MCF 10A (cell line): ENCODE results near the gene KMT2C. TPM values are rescaled to one million over a fixed set of nuclear protein-coding genes. Genes with fewer than 3 reads are reported as not detected.

Experiments used
- BruUV-seq: library from RNA; stranded (reverse); fragments of 400-500 nt; replicated peaks from 2 replicates; lab custom pipeline; 2021; lab: Mats Ljungman, UMichigan
- CTCF ChIA-PET: fragments of 300-600 bp; sonication (Branson Sonifier 250); formaldehyde crosslinking; extraction: SDS; loops from one replicate; lab custom pipeline; 2021; ENCODE audit warnings: antibody characterized with exemption, inconsistent platforms; lab: Yijun Ruan, JAX
- POLR2A ChIA-PET: fragments of 300-600, 350-650 bp; sonication (Branson Sonifier 250); formaldehyde crosslinking; extraction: SDS; loops from one replicate; lab custom pipeline; 2020; ENCODE audit warnings: antibody characterized with exemption, inconsistent platforms; lab: Yijun Ruan, JAX
- DNase-seq: peaks from one replicate; pipeline ENCODE4 v3.0.0-alpha.2; 2018; ENCODE audit not compliant: unreplicated experiment
- H3K27ac Mint-ChIP-seq: one replicate; pipeline ENCODE4 v1.8.0; 2022; ENCODE audit warnings: mild to moderate bottlenecking, low read depth, mixed read lengths; ENCODE audit not compliant: unreplicated experiment
- H3K27me3 Mint-ChIP-seq: one replicate; pipeline ENCODE4 v1.8.0; 2022; ENCODE audit warnings: mixed read lengths; ENCODE audit not compliant: insufficient read depth, unreplicated experiment
- H3K36me3 Mint-ChIP-seq: one replicate; pipeline ENCODE4 v1.8.0; 2022; ENCODE audit warnings: mild to moderate bottlenecking, moderate library complexity, mixed read lengths; ENCODE audit not compliant: insufficient read depth, unreplicated experiment
- H3K4me1 Mint-ChIP-seq: one replicate; pipeline ENCODE4 v1.8.0; 2022; ENCODE audit warnings: mixed read lengths; ENCODE audit not compliant: insufficient read depth, unreplicated experiment
- H3K4me3 Mint-ChIP-seq: one replicate; pipeline ENCODE4 v1.8.0; 2022; ENCODE audit warnings: mild to moderate bottlenecking, moderate library complexity, mixed read lengths; ENCODE audit not compliant: unreplicated experiment
- H3K9me3 Mint-ChIP-seq: one replicate; pipeline ENCODE4 v1.8.0; 2022; ENCODE audit warnings: mixed read lengths; ENCODE audit not compliant: unreplicated experiment
- intact Hi-C: fragments of 100-400 bp; cut with micrococcal nuclease; formaldehyde crosslinking; loops from 2 replicates; pipeline ENCODE4 v1.14.1; 2022
- total RNA-seq: library from RNA; stranded (reverse); gene quantifications from 2 replicates; pipeline ENCODE4 v1.2.3, GENCODE V29; 2022
- TF ChIP-seq, protein P1 (sequence below): fragments of 200-600 bp; IDR thresholded peaks from one replicate; pipeline ENCODE4 v1.8.0; 2022; ENCODE audit warnings: antibody characterized with exemption, mild to moderate bottlenecking; ENCODE audit not compliant: unreplicated experiment

The KMT2C gene
- total RNA-seq, 1 experiment from 2014 or later: 54.6 TPM

DNA sequence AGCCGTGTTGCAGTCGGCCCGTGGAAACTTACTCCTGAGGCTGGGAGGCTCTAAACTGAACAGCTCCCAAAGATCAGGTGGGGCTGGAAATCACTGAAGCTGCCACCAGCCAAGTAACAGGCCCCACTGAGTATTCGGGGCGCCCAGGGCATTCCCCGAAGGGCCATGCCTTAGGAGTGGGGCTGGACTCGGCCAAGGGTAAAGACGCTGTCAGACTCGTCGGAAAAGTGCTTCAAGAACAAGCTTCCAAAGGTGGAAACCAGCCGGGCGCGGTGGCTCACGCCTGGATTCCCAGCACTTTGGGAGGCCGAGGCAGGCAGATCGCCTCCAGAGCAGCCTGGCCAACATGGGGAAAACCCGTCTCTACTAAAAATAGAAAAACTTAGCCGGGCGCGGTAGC lies 307.6 kb downstream of the KMT2C start:
- Mint-ChIP-seq H3K27ac (no peak overlapping the region), H3K9me3 (peaks cover 11% of the 10 kb centered on the region), H3K27me3 (no peaks in the 10 kb centered on the region), H3K4me1 (no peaks in the 10 kb centered on the region), H3K4me3 (no peak overlapping the region), H3K36me3 (peaks cover 81% of the 10 kb centered on the region)
- no peak for DNase-seq
- intact Hi-C loops: no loop called here
- ChIA-PET CTCF (interaction anchor here (2.6 kb wide), 1 partner anchor 16 kb away, joined by 11 read pairs; no protein-coding TSS in a partner anchor), POLR2A (no interaction called here)
- TF ChIP-seq, protein P1, sequence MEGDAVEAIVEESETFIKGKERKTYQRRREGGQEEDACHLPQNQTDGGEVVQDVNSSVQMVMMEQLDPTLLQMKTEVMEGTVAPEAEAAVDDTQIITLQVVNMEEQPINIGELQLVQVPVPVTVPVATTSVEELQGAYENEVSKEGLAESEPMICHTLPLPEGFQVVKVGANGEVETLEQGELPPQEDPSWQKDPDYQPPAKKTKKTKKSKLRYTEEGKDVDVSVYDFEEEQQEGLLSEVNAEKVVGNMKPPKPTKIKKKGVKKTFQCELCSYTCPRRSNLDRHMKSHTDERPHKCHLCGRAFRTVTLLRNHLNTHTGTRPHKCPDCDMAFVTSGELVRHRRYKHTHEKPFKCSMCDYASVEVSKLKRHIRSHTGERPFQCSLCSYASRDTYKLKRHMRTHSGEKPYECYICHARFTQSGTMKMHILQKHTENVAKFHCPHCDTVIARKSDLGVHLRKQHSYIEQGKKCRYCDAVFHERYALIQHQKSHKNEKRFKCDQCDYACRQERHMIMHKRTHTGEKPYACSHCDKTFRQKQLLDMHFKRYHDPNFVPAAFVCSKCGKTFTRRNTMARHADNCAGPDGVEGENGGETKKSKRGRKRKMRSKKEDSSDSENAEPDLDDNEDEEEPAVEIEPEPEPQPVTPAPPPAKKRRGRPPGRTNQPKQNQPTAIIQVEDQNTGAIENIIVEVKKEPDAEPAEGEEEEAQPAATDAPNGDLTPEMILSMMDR: no peak
- no TSS peak for BruUV-seq

DNA sequence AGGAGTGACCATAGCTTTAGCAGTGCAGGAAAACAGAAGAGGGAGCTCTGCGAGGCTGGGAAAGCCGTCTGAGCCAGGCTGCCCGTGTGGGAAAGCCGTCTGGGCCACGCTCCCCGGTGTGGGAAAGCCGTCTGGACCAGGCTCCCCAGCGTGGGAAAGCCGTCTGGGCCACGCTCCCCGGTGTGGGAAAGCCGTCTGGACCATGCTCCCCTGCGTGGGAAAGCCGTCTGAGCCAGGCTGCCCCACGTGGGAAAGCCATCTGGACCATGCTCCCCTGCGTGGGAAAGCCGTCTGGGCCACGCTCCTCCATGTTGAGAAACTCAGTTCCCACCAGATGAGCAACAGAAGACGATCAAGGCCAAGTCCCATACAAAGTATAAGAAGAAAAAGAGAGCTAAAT lies 308.6 kb downstream of the KMT2C start:
- Mint-ChIP-seq H3K4me3 (no peak overlapping the region), H3K27me3 (no peaks in the 10 kb centered on the region), H3K36me3 (peaks cover 84% of the 10 kb centered on the region), H3K27ac (no peak overlapping the region), H3K4me1 (no peaks in the 10 kb centered on the region), H3K9me3 (peaks cover 11% of the 10 kb centered on the region)
- POLR2A ChIA-PET: interaction anchor here (0.7 kb wide), 2 partner anchors 10 to 111 kb away, joined by 3 to 4 read pairs; no protein-coding TSS in a partner anchor
- CTCF ChIA-PET: interaction anchor here (0.6 to 2.6 kb wide), 2 partner anchors 17 to 29 kb away, joined by 3 to 11 read pairs; no protein-coding TSS in a partner anchor
- DNase-seq: no peak
- TF ChIP-seq, protein P1: no peak
- intact Hi-C loops: no loop called here
- no TSS peak for BruUV-seq

DNA sequence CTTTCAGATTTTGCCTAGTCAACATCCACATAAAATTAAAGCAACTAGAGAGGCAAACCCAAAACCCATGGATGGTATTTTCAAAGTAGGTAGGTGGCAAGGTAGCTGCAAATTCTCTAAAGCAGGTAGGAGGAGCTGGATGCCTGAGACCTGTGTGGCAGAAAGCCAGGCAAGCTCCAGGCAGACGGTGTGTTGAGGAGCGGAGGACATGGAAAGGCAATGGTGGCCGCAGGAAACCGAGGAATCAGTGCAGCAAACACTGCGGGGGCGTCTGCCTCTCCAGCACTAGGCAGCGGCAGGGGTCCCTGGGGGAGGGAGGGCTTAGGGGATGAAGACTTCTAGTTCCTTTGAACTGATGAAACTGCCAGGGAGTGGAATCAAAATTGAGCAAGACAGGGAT lies 309.1 kb downstream of the KMT2C start:
- BruUV-seq: no TSS peak
- no peaks in the 10 kb centered on the region for H3K27me3 Mint-ChIP-seq
- no peak overlapping the region for H3K27ac Mint-ChIP-seq
- peaks cover 84% of the 10 kb centered on the region for H3K36me3 Mint-ChIP-seq
- POLR2A ChIA-PET: interaction anchor here (0.5 to 1.0 kb wide), 3 partner anchors 8 to 10 kb away, joined by 3 to 4 read pairs (median 4); no protein-coding TSS in a partner anchor
- H3K4me3 Mint-ChIP-seq: no peak overlapping the region
- TF ChIP-seq, protein P1: no peak
- CTCF ChIA-PET: interaction anchor here (0.6 to 2.6 kb wide), 5 partner anchors 9 to 51 kb away, joined by 3 to 11 read pairs (median 3); no protein-coding TSS in a partner anchor
- DNase-seq: no peak
- intact Hi-C loops: no loop called here
- H3K9me3 Mint-ChIP-seq: peaks cover 11% of the 10 kb centered on the region
- H3K4me1 Mint-ChIP-seq: no peaks in the 10 kb centered on the region

DNA sequence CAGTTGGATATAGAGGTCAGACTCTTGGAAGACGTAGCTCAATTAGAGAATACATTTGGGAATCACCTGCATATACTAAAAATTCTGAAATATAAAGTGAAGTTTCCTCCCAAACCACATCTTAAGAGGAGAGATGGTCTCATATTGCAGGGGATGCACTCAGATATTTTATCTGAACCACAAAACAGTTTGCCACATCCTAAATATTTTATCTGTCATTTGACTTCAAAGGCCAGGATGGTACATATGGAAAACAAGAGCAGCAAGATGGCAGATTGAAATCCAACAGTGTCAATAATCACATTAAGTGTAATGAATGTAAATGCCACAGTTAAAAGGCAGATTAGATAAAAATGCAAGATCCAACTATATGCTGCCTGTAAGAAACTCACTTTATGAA lies 313.3 kb downstream of the KMT2C start:
- Mint-ChIP-seq H3K4me1 (no peaks in the 10 kb centered on the region), H3K36me3 (peaks cover 79% of the 10 kb centered on the region), H3K9me3 (peaks cover 11% of the 10 kb centered on the region), H3K27me3 (no peaks in the 10 kb centered on the region), H3K4me3 (no peak overlapping the region), H3K27ac (no peak overlapping the region)
- ChIA-PET CTCF (interaction anchor here (1.0 kb wide), 1 partner anchor 22 kb away, joined by 4 read pairs; no protein-coding TSS in a partner anchor), POLR2A (no interaction called here)
- intact Hi-C loops: no loop called here
- no TSS peak for BruUV-seq
- DNase-seq: no peak
- TF ChIP-seq, protein P1: no peak
